Epithelial cell of esophagus (primary cell): ENCODE measurements around the gene TMOD1.

ENCODE experiments used
- DNase-seq: peaks from one replicate; pipeline ENCODE4 v3.0.0; 2010; ENCODE audit warnings: low read depth
- H3K4me3 ChIP-seq: 2 replicates; pipeline ENCODE4 v1.5.1; 2011; ENCODE audit warnings: mild to moderate bottlenecking, low read length, control low read depth
- CTCF ChIP-seq: IDR thresholded peaks from 2 replicates; pipeline ENCODE4 v1.5.1; 2011; ENCODE audit warnings: low read depth, mild to moderate bottlenecking, low read length, control low read depth, inconsistent platforms; ENCODE audit not compliant: insufficient read depth; ENCODE audit errors: missing control alignments

Gene TMOD1

GRCh38 chr9:97558701-97559101, 57.2 kb downstream of the TMOD1 start:
- DNase-seq, result no peak
- H3K4me3 ChIP-seq, result no peak overlapping the region
- TF ChIP-seq CTCF, result no peak

- TF ChIP-seq CTCF, result no peak
- DNase-seq, result no peak
- no peak overlapping the region for H3K4me3 ChIP-seq
Observed at GRCh38 chr9:97559111-97559514, 57.6 kb downstream of the TMOD1 start.

GRCh38 chr9:97560154-97560553, 58.7 kb downstream of the TMOD1 start:
- H3K4me3 ChIP-seq, result no peak overlapping the region
- no peak for TF ChIP-seq CTCF
- DNase-seq, result no peak

- no peak for DNase-seq
- no peak for TF ChIP-seq CTCF
- H3K4me3 ChIP-seq, result no peak overlapping the region
Observed at GRCh38 chr9:97560851-97561250, 59.4 kb downstream of the TMOD1 start.

GRCh38 chr9:97561501-97561900, 60.0 kb downstream of the TMOD1 start:
- DNase-seq, result no peak
- TF ChIP-seq CTCF, result no peak
- H3K4me3 ChIP-seq, result no peak overlapping the region

- TF ChIP-seq CTCF, result no peak
- DNase-seq, result no peak
- H3K4me3 ChIP-seq, result no peak overlapping the region
Observed at GRCh38 chr9:97562542-97562941, 61.1 kb downstream of the TMOD1 start.

GRCh38 chr9:97563458-97564135, 62.1 kb downstream of the TMOD1 start:
- DNase-seq, result no peak
- no peak for TF ChIP-seq CTCF
- H3K4me3 ChIP-seq, result no peak overlapping the region
